Esophagus (tissue), 2 donors: ENCODE data around the gene CKAP4. TPM values are rescaled to one million over a fixed set of nuclear protein-coding genes. Genes with fewer than 3 reads are reported as not detected.
A peak's percentile ranks its signal among the peaks of the same experiment; 100 is the strongest.

ENCODE experiments used
- H3K27ac ChIP-seq, 2 donors: one replicate each; pipeline ENCODE4 v1.5.1; 2013; ENCODE audit warnings: low read depth in 2 of 2, mild to moderate bottlenecking in 2 of 2, inconsistent platforms in 1 of 2, low read length in 1 of 2, moderate library complexity in 1 of 2
- H3K27me3 ChIP-seq, 2 donors: one replicate each; pipeline ENCODE4 v1.6.1; 2013; ENCODE audit warnings: low read length in 2 of 2, control low read depth in 1 of 2, mild to moderate bottlenecking in 1 of 2; ENCODE audit not compliant: insufficient read depth in 2 of 2, control insufficient read depth in 1 of 2
- H3K36me3 ChIP-seq, 2 donors: one replicate each; pipeline ENCODE4 v1.6.1; 2013; ENCODE audit warnings: low read length in 1 of 2; ENCODE audit not compliant: control insufficient read depth in 2 of 2, insufficient read depth in 2 of 2
- H3K4me1 ChIP-seq, 2 donors: one replicate each; pipeline ENCODE4 v1.6.1; 2013; ENCODE audit warnings: low read length in 1 of 2; ENCODE audit not compliant: control insufficient read depth in 2 of 2, insufficient read depth in 2 of 2
- H3K4me3 ChIP-seq, 2 donors: one replicate each; pipeline ENCODE4 v1.5.1; 2013; ENCODE audit warnings: low read length in 2 of 2, mild to moderate bottlenecking in 2 of 2, low read depth in 1 of 2, moderate library complexity in 1 of 2
- H3K9me3 ChIP-seq, 2 donors: one replicate each; pipeline ENCODE4 v1.6.1; 2013; ENCODE audit warnings: mild to moderate bottlenecking in 2 of 2, low read depth in 1 of 2, low read length in 1 of 2, moderate library complexity in 1 of 2; ENCODE audit not compliant: control insufficient read depth in 2 of 2, insufficient read depth in 1 of 2
- WGBS, 2 donors: extraction: QIAGEN DNeasy Blood & Tissue Kit; methylation state at CpG; one replicate each; pipeline ENCODE4 v1.1.7; 2013; 5-methylcytosine and 5-hydroxymethylcytosine counted together
- polyA plus RNA-seq, 2 donors: library from polyadenylated mRNA; stranded (reverse); fragments of 200-250 nt; gene quantifications; one replicate each; pipeline ENCODE4 v1.2.3, GENCODE V29; 2013
- donor health status: healthy with polysubstance abuse.
- donor health status: Bipolar disorder and iron deficiency.

Gene CKAP4
- 10 to 100 TPM; 19.9 to 54.8 TPM for polyA plus RNA-seq

GRCh38 chr12:106247674-106248311, at the start of gene CKAP4:
CKAP4 (minus strand) TSS chr12:106248020; CDS start chr12:106247851, 169 bp downstream.
- Histone ChIP-seq H3K27me3 (no peaks in the 10 kb centered on the region), H3K4me1 (peaks cover 2 to 6% of the 10 kb centered on the region in 2 donors)
- 1% methylated on average over 47 to 102 of the region's 102 CpGs for WGBS, 2 donors

GRCh38 chr12:106297075-106297474, 49.3 kb upstream of the CKAP4 start:
- H3K27me3 ChIP-seq = no peaks in the 10 kb centered on the region
- no peaks in the 10 kb centered on the region for H3K9me3 ChIP-seq
- peaks cover 0 to 3% of the 10 kb centered on the region in 2 donors for H3K4me1 ChIP-seq
- WGBS, 2 donors = 78 to 80% methylated on average over 3 of the region's 3 CpGs
- no peak overlapping the region for H3K27ac ChIP-seq
- no peak overlapping the region for H3K4me3 ChIP-seq
- no peaks in the 10 kb centered on the region for H3K36me3 ChIP-seq

More at GRCh38 chr12:106247674-106248311, at the start of gene CKAP4:
- Histone ChIP-seq H3K4me3 (peak within 1 kb of the TSS; percentile 84 to 90), H3K9me3 (no peaks in the 10 kb centered on the region), H3K36me3 (no peaks in the 10 kb centered on the region), H3K27ac (peak within 1 kb of the TSS; percentile 96 to 100)

- Histone ChIP-seq H3K27me3 (no peaks in the 10 kb centered on the region), H3K4me3 (no peak overlapping the region), H3K4me1 (no peaks in the 10 kb centered on the region), H3K36me3 (no peaks in the 10 kb centered on the region), H3K27ac (peak overlapping the region; percentile 63 to 74), H3K9me3 (no peaks in the 10 kb centered on the region)
- WGBS, 2 donors = 75 to 81% methylated on average over 8 of the region's 8 CpGs
Observed at GRCh38 chr12:106296179-106296877, 48.5 kb upstream of the CKAP4 start.

GRCh38 chr12:106292339-106292738, 44.5 kb upstream of the CKAP4 start:
- H3K27ac ChIP-seq = no peak overlapping the region
- no peak overlapping the region for H3K4me3 ChIP-seq
- no peaks in the 10 kb centered on the region for H3K36me3 ChIP-seq
- no peaks in the 10 kb centered on the region for H3K9me3 ChIP-seq
- WGBS, 2 donors = 93% methylated on average over 5 of the region's 5 CpGs
- H3K4me1 ChIP-seq = peaks cover 0 to 2% of the 10 kb centered on the region in 2 donors
- no peaks in the 10 kb centered on the region for H3K27me3 ChIP-seq

- 58 to 71% methylated on average over 5 of the region's 5 CpGs for WGBS, 2 donors
- H3K4me1 ChIP-seq = peaks cover 0 to 2% of the 10 kb centered on the region in 2 donors
- no peaks in the 10 kb centered on the region for H3K36me3 ChIP-seq
- H3K9me3 ChIP-seq = no peaks in the 10 kb centered on the region
- H3K4me3 ChIP-seq = no peak overlapping the region
- H3K27me3 ChIP-seq = no peaks in the 10 kb centered on the region
- no peak overlapping the region for H3K27ac ChIP-seq
Observed at GRCh38 chr12:106291342-106291741, 43.5 kb upstream of the CKAP4 start.

GRCh38 chr12:106290666-106291065, 42.8 kb upstream of the CKAP4 start:
- no peak overlapping the region for H3K27ac ChIP-seq

GRCh38 chr12:106289196-106289681, 41.4 kb upstream of the CKAP4 start:
- peaks cover 2 to 4% of the 10 kb centered on the region in 2 donors for H3K4me1 ChIP-seq
- 22 to 42% methylated on average over 1 of the region's 1 CpG for WGBS, 2 donors
- H3K4me3 ChIP-seq = no peak overlapping the region
- H3K9me3 ChIP-seq = no peaks in the 10 kb centered on the region
- H3K27ac ChIP-seq = peak overlapping the region; percentile 95 to 96
- no peaks in the 10 kb centered on the region for H3K27me3 ChIP-seq
- H3K36me3 ChIP-seq = no peaks in the 10 kb centered on the region

More at GRCh38 chr12:106290666-106291065, 42.8 kb upstream of the CKAP4 start:
- H3K36me3 ChIP-seq = no peaks in the 10 kb centered on the region
- H3K9me3 ChIP-seq = no peaks in the 10 kb centered on the region
- no peaks in the 10 kb centered on the region for H3K27me3 ChIP-seq
- peaks cover 0 to 2% of the 10 kb centered on the region in 2 donors for H3K4me1 ChIP-seq
- 68 to 72% methylated on average over 2 of the region's 2 CpGs for WGBS, 2 donors
- no peak overlapping the region for H3K4me3 ChIP-seq

- H3K4me3 ChIP-seq = no peak overlapping the region
- WGBS, 2 donors = 40 to 54% methylated on average over 9 of the region's 9 CpGs
- no peaks in the 10 kb centered on the region for H3K36me3 ChIP-seq
- H3K27me3 ChIP-seq = no peaks in the 10 kb centered on the region
- H3K27ac ChIP-seq = peak overlapping the region; percentile 95 to 96
- H3K4me1 ChIP-seq = peaks cover 2 to 4% of the 10 kb centered on the region in 2 donors
- H3K9me3 ChIP-seq = no peaks in the 10 kb centered on the region
Observed at GRCh38 chr12:106288494-106289195, 40.8 kb upstream of the CKAP4 start.

GRCh38 chr12:106288101-106288493, 40.3 kb upstream of the CKAP4 start:
- Histone ChIP-seq H3K4me1 (peaks cover 2 to 4% of the 10 kb centered on the region in 2 donors), H3K27ac (no peak overlapping the region)

More at GRCh38 chr12:106288101-106288493, 40.3 kb upstream of the CKAP4 start:
- no peaks in the 10 kb centered on the region for H3K9me3 ChIP-seq
- H3K4me3 ChIP-seq = no peak overlapping the region
- H3K27me3 ChIP-seq = no peaks in the 10 kb centered on the region
- H3K36me3 ChIP-seq = no peaks in the 10 kb centered on the region
- WGBS, 2 donors = 84 to 93% methylated on average over 1 of the region's 1 CpG
